ENCODE data around the gene TDRD10. TPM values are rescaled to one million over a fixed set of nuclear protein-coding genes. Genes with fewer than 3 reads are reported as not detected.

The TDRD10 gene
- total and polyA plus RNA-seq, 2 of the 4 experiments (the other 2 are of a cell fraction): not detected

GRCh38 chr1:154573168-154573510 is 71.1 kb downstream of the TDRD10 start:
- H3K23ac ChIP-seq (ENCODE audit: low read depth, low read length): peak overlapping the region; percentile 31; the same call in 1 of the 2 replicates
- H2BK15ac ChIP-seq (ENCODE audit: low read depth, low read length): no peak overlapping the region
- H3K4me2 ChIP-seq (ENCODE audit: low read depth, low read length): no peak overlapping the region
- H3K27ac ChIP-seq (ENCODE audit: insufficient read depth, low read length): no peak overlapping the region
- intact Hi-C loops (cut with micrococcal nuclease) (no loop called here), dilution Hi-C loops (cut with HindIII; ENCODE audit: low sequenced_read_pairs, unreplicated experiment) (no loop called here), in situ Hi-C loops (cut with MboI; ENCODE audit: low sequenced_read_pairs) (no loop called here)
- H4K5ac ChIP-seq (ENCODE audit: low read depth, low read length): no peak overlapping the region
- no peaks in the 10 kb centered on the region for H3K79me1 ChIP-seq (ENCODE audit: low read depth in 1 of 2, low read length in 2 of 2)
- H3K9me3 ChIP-seq (ENCODE audit: control insufficient read depth, insufficient read depth, low read length): no peaks in the 10 kb centered on the region
- H2BK20ac ChIP-seq (ENCODE audit: low read depth, low read length): no peak overlapping the region
- peaks cover 18% of the 10 kb centered on the region for H4K20me1 ChIP-seq (ENCODE audit: insufficient read depth, low read length)
- POLR2A ChIA-PET (ENCODE audit: unreplicated experiment): no interaction called here
- no peak overlapping the region for H2BK120ac ChIP-seq (ENCODE audit: low read depth, low read length)
- no peak for TF ChIP-seq POLR2A (IDR thresholded peaks at IDR 0.05; ENCODE audit: low read depth, low read length)
- TF ChIP-seq RFX5 (IDR thresholded peaks at IDR 0.05; ENCODE audit: low read depth, low read length): no peak
- no peak for TF ChIP-seq MAFK (IDR thresholded peaks at IDR 0.05; ENCODE audit: low read depth, low read length)
- no peak for TF ChIP-seq BHLHE40 (IDR thresholded peaks at IDR 0.05; ENCODE audit: low read depth, low read length)
- TF ChIP-seq MXI1 (IDR thresholded peaks at IDR 0.05; ENCODE audit: borderline replicate concordance, low read depth, low read length): no peak
- no peak for TF ChIP-seq USF2 (IDR thresholded peaks at IDR 0.05; ENCODE audit: low read depth, low read length)
- TF ChIP-seq MAZ (IDR thresholded peaks at IDR 0.05; ENCODE audit: borderline replicate concordance, low read depth, low read length): no peak
- no peak for TF ChIP-seq CEBPB (IDR thresholded peaks at IDR 0.05; ENCODE audit: low read depth, low read length)
- WGBS, 2 experiments (ENCODE audit: extremely low coverage in 2 of 2, insufficient read length in 1 of 2): 88% methylated on average over 1 of the region's 3 CpGs; no CpG with 5 or more reads in 1 of the 2 experiments
- no peak overlapping the region for H2AK9ac ChIP-seq (replicated peaks; ENCODE audit: low read depth, low read length, poor library complexity)
- CTCF ChIA-PET: no interaction called here
- peaks cover 4% of the 10 kb centered on the region; the same call in 1 of the 2 replicates for H3K9me1 ChIP-seq (ENCODE audit: insufficient read depth, low read length)
- H2AK5ac ChIP-seq (ENCODE audit: low read depth, low read length): no peak overlapping the region
- BruUV-seq (replicated peaks): no TSS peak
- no peak overlapping the region for H2BK5ac ChIP-seq (ENCODE audit: low read depth, low read length, poor library complexity, severe bottlenecking)
- DNase-seq: no peak
- H4K8ac ChIP-seq (ENCODE audit: low read depth in 2 of 2, low read length in 2 of 2): no peak overlapping the region
- H3K56ac ChIP-seq (ENCODE audit: extremely low read depth, insufficient read depth, low read length): no peak overlapping the region
- no peak overlapping the region for H3K18ac ChIP-seq (ENCODE audit: low read depth, low read length)
- no peak overlapping the region for H4K91ac ChIP-seq (ENCODE audit: insufficient read depth, low read depth, low read length)
- H3K4me3 ChIP-seq (ENCODE audit: insufficient read depth, low read depth, low read length): no peak overlapping the region
- peaks cover 4% of the 10 kb centered on the region; the same call in 1 of the 2 replicates for H3K36me3 ChIP-seq (ENCODE audit: control insufficient read depth, insufficient read depth, low read length)
- no peak for ATAC-seq (ENCODE audit: low read depth)
- H3K9ac ChIP-seq (ENCODE audit: low read depth, low read length): no peak overlapping the region
- H3K4me1 ChIP-seq (ENCODE audit: control insufficient read depth, insufficient read depth, low read length): peaks cover 4% of the 10 kb centered on the region; the same call in 1 of the 2 replicates
- no peak overlapping the region for H3K4ac ChIP-seq (ENCODE audit: low read depth, low read length)
- H3K27me3 ChIP-seq (ENCODE audit: control insufficient read depth, insufficient read depth, low read length): peaks cover 30% of the 10 kb centered on the region
- H3K14ac ChIP-seq (replicated peaks; ENCODE audit: low read depth, low read length): no peak overlapping the region
- H2AFZ ChIP-seq (replicated peaks; ENCODE audit: low read length, poor library complexity): no peak overlapping the region

All from IMR-90 (cell line).